ENCODE results near the gene TGM5. TPM values are rescaled to one million over a fixed set of nuclear protein-coding genes. Genes with fewer than 3 reads are reported as not detected.

TGM5 gene
- total and polyA plus RNA-seq, 2 donors (not counting 1 experiment from before 2014, with no cell fraction given), result 0.42 TPM; not detected in 1

GRCh38 chr15:43199945-43200488, 66.7 kb downstream of the TGM5 start:
- H3K79me2 ChIP-seq (ENCODE audit: control insufficient read depth, insufficient read depth, low read length), result no peaks in the 10 kb centered on the region
- POLR2A ChIA-PET, result no interaction called here
- intact Hi-C loops (cut with micrococcal nuclease), result no loop called here

More at GRCh38 chr15:43199945-43200488, 66.7 kb downstream of the TGM5 start:
- WGBS (ENCODE audit: insufficient coverage), result no CpG with 5 or more reads among the region's 3 CpGs
- H3K4me3 ChIP-seq (ENCODE audit: control extremely low read depth in 1 of 5, extremely low read depth in 1 of 5, insufficient read depth in 1 of 5, low read depth in 2 of 5, low read length in 4 of 5), result no peak overlapping the region
- H3K27me3 Mint-ChIP-seq, result peaks cover 4% of the 10 kb centered on the region
- H3K36me3 ChIP-seq (replicated peaks in 1 of 2; ENCODE audit: control extremely low read depth in 1 of 2, control insufficient read depth in 1 of 2, extremely low read depth in 1 of 2, insufficient read depth in 2 of 2, low read length in 1 of 2), result peaks cover 4 to 21% of the 10 kb centered on the region in 2 experiments
- H3K4me1 Mint-ChIP-seq, result peaks cover 19% of the 10 kb centered on the region
- H3K27ac Mint-ChIP-seq, result no peak overlapping the region
- DNase-seq (no peak), ATAC-seq (ENCODE audit: low read depth) (no peak)
- no peak overlapping the region for H3K9ac ChIP-seq (ENCODE audit: low read length)
- H3K4me2 ChIP-seq (replicated peaks; ENCODE audit: low read depth, low read length, poor library complexity, severe bottlenecking), result no peak overlapping the region
- peaks cover 7% of the 10 kb centered on the region for H3K9me3 Mint-ChIP-seq (ENCODE audit: insufficient read depth)
- H3K27ac ChIP-seq (ENCODE audit: low read length in 2 of 2), result no peak overlapping the region
- peaks cover 0 to 10% (median 3%) of the 10 kb centered on the region in 3 donors for H3K9me3 ChIP-seq (ENCODE audit: control extremely low read depth in 1 of 3, control insufficient read depth in 2 of 3, insufficient read depth in 1 of 3, low read length in 2 of 3)
- H3K27me3 ChIP-seq (replicated peaks in 1 of 4; ENCODE audit: control extremely low read depth in 1 of 4, control insufficient read depth in 3 of 4, insufficient read depth in 4 of 4, low read length in 3 of 4), result peaks cover 0 to 4% (median 0%) of the 10 kb centered on the region in 4 experiments
- H4K20me1 ChIP-seq (ENCODE audit: control insufficient read depth, insufficient read depth, low read length, poor library complexity, severe bottlenecking), result no peaks in the 10 kb centered on the region
- CTCF ChIA-PET, result interaction anchor here (1.1 kb wide), 1 partner anchor 85 kb away, joined by 3 read pairs; no protein-coding TSS in a partner anchor
- TF ChIP-seq CTCF (IDR thresholded peaks at IDR 0.05), result no peak
- TF ChIP-seq EZH2 (IDR thresholded peaks at IDR 0.05; ENCODE audit: borderline replicate concordance, insufficient read depth, low read depth, low read length, poor library complexity, severe bottlenecking), result no peak
- no peak overlapping the region for H2AFZ ChIP-seq (ENCODE audit: insufficient read depth, low read depth, low read length, poor library complexity, severe bottlenecking)
- no peak overlapping the region for H3K4me3 Mint-ChIP-seq
- H3K4me1 ChIP-seq (ENCODE audit: control insufficient read depth in 2 of 2, insufficient read depth in 2 of 2, low read length in 2 of 2), result peaks cover 0 to 4% of the 10 kb centered on the region in 2 donors
